Activated CD4-positive, CD25-positive, alpha-beta regulatory T cell treated with anti-CD3 and anti-CD28 coated beads, Interleukin-2, amount 50 U/mL, for 16 hours (primary cell): ENCODE data around the gene GJA10.
A peak's percentile ranks its signal among the peaks of the same experiment; 100 is the strongest.

Experiments used
- DNase-seq: peaks from one replicate; pipeline ENCODE4 v3.0.0-alpha.2; 2020; ENCODE audit warnings: low read depth, low spot score

The GJA10 gene

DNA sequence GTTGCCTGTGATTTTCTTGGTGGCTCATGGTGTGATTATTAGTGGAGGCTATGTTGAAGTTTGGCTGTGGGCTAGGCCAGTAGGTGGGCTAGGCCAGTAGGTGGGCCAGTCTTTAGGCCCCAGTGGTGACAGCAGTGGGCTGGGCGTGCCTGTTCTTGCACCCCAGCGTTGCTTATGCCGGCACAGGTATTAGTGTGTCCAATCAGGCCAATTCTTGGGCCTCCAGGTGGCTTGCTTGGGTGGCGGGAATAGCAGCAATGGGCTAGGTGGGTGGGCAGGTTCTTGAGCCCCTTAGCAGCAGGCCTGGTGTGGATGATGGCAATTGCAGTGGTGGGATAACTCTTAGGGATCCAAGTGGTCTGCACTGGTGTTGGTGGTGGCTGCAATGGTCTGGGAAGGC, 22.9 kb downstream of the GJA10 start:
- DNase-seq: no peak

DNA sequence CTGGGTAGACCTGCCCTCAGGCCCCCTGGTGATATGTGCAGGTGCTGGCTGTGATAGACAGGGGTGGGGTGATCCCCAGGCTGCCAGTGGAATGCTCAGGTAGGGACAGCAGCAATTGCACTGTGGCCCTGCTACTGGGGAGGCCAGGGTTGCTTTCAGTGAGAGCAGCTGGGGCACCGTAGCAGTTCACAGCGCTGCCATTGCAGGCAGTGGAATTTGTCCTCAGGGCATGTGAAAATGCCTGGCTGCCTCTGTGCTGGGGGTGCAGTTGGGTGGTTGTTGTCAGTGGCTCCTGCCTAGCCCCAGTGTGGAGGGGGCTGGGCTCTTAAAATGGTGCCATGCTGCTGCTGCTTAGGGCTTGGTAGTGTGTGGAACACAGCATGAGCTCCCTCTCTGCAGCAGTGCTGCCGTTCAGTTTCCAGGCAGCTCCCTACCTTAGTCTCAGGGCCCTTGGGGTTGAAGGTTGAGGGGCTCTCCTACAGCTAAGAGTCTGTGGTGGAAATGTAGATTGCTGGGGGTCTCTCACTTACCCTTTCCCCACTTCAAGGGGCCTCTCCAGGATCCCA, 23.6 kb downstream of the GJA10 start:
- no peak for DNase-seq

DNA sequence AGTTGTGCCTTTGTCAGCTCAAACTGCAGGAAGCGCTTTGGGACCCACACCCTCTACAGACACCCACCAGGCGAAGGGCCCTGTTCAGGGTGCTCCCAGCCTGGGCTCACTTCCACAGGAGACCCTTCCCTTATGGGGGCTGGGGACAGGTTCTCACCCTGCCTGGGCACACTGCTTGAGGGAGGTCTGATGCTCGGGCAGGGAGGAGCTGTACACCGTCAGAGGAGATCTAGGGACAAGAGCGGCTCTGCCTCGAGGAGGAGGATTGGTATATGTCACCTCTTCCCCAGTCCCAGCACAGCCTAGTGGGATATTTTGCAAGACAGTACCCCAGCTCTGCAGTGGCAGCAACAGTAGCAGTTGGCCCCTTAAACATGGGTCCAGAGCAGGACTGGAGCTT, 26.9 kb downstream of the GJA10 start:
- DNase-seq: no peak

DNA sequence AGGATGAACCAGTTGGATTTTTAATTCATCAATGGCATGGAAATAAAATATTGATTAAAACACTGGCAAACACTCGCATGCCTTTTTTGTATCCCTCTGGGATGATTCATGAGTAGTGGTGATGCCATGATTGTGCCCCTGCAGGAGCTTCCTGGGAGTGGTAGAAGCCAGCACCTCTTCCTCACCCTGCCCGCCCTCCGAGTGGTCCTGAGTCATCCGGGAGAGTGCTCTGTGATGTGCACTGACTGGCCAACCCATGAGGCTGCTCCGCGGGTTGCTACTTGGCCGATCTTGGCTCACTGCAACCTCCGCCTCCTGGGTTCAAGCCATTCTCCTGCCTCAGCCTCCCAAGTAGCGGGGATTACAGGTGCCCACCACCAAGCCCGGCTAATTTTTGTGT, 27.4 kb downstream of the GJA10 start:
- DNase-seq: no peak

DNA sequence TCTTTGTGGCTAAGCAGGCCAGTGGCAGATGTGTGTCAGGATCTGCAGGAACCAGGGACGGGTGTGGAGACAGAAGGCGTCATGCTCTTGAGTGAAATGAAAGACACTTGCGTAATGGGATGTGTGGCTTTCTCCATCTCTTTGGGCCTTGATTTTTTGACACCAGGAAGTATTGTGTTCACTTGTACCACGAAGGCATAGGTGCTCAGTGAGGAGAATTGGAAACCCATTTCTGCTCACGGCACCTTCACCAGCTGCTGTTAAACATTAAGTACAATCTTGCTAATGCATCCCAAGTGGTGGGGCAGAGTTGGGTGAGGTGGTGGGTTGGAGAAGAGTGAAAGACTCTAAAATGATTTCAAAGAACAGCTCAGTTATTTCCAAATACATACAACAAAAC, 30.0 kb downstream of the GJA10 start:
- no peak for DNase-seq

DNA sequence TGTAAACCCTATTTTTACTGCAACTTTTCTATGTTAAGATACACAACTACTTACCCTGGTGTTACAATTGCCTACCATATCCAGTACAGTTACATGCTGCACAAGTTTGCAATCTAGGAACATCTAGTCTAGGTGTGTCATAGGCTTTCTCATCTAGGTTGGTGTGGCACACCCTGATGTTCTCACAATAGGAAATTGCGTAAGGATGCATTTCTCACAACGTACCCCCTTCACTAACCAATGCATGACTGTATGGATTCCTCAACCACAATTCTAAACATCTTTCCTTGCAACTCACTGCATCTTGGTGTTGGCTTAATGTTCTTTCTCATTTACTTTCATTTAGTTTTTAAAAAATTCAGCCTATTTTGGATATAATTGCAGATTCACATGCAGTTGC, 31.6 kb downstream of the GJA10 start:
- DNase-seq: no peak

DNA sequence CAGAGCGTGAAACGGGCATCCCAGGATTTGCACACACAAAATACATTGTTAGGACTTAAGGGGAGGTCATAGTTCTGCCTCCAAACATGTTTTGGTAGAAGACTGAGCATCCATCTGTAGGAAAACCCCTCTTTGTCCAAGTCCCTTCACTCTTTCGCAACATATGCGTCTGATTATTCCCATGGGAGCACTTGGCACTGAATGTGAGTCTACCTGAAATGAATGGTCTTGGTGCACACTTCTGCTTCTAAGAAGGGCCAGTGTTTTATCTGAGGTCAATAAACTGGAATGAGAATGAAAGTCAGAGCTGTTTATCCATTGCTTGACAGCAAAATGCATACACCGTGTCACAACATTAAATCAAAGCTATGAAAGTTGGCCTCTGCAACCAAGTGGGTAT, 33.0 kb downstream of the GJA10 start:
- no peak for DNase-seq

DNA sequence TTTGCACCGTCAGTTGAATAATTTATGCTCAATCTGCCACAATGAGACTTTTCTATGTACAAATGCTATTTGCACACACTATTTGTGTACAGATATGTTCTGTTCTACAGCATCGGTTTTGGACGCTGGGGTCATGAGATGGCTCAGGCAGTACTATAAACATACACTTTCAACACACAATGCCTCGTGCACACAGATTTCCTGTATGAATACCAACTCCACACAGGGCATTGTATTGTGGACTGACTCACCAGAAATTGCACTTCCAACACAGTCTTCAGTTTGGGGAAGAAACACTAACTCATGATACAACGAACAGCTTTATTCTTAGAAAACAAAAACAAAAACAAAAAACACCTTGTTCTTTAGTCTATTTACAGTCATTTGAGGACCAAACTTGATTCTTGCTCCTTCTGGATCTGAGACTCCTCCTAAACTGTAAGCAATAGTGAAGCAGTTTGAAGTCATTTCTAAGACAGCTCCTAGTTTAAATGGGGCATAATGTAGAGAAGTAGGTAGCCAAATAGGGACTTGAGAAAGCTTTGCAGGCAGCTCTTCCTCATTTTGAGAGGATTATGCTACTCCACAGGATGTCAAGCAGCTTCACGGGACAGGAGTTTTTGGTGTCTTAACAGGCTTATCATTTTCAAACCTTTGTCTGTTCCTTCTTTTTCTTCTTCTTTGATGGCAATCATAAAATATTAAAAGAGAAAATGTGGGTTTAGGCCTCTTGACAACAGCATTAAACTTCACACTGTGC, 33.7 kb downstream of the GJA10 start:
- DNase-seq: no peak

DNA sequence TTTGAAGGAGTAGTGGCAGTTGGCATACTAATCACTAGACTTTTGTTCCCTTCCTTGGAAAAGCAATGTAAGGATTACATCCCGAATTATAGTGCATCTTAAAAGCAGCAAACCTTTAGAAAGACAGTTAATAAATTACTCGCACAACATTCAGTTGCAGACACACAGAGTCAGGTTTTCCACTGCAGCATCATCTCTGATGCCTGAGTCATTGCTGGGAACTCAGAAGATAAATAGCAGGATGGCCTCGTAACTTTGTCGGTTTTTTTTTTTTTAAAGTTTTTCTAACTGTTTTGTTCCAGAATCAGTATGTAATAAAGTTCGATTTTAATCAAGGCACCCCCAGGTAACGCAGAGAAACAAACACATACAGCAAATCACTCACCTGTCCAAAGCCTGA, 34.3 kb downstream of the GJA10 start:
- DNase-seq: no peak

DNA sequence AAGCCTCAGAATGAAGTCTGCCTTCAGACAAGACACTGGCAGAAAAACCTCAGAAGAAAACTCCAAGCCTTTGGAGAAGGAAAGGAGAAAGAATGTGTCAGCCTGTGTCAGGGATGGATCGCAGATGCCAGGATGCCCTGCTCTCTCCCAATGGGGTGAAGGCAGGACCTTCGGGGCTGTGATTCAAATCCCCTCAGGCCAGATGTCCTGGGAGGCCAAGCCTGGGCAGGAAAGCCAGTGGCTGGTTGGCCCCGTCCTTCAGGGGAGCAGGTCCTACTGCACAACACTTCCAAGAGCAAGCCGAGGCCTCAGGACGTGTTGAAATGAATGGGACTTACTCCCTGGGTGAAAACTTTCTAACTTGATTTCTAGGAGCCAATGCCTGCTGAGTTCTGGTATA, 36.5 kb downstream of the GJA10 start:
- no peak for DNase-seq

DNA sequence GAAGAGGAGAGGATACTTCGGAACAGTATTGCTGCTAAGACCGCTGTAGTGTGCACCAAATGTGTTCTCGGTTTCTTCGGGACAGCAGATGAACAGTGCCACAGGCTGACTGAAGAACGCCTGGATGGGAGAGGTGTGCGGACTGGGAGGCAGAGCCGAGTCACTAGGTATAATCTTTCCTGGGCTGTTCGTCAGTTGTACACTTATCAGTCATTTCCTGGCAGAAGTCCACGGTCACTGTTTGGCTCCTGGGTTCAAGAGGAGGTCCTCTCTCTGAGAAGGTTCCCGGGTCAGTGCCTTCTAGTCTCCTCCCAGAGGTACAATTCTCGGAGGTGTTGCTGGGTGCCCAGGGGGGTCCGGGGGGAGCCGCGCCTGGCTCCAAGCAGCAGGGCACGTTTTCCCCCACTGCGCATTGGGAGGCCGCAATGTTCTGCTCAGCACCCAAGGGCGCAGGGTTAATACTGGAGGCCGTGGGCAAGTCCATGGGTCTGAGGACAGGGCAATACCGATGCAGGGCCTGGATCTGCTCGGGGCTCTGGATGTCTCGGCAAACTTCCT, 38.1 kb downstream of the GJA10 start:
- DNase-seq: no peak

DNA sequence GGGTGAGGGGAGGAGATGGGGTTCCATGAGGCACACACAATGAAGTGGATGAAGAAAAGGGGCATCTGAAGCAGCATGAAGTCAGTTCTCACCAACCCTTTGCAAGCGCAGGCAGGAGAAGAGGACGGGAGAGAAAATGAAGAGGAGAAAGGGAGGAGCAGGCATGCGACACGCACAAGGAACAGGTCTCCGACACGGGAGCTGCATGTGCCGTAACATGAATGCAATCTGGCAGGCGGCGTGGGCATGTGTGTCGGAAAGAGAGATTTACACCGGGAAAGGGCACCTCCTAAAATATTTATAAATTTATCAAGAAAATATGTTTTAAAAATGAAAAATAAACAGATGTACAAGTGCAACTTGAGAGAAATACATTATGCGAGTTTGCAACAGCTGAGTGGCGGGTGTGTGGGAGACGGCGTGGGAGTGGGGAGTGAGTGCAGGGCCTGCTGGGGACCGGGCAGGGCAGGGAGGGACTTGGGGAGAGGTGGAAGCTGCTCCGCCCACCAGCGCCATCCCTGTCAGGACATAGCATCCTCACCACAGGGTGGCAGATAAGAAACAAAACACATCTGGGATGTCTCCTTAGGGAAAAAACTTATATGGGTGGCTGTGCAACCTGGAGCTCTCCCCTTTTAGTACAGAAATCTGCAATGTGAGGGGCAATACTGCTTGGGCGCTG, 40.6 kb downstream of the GJA10 start:
- DNase-seq: no peak

DNA sequence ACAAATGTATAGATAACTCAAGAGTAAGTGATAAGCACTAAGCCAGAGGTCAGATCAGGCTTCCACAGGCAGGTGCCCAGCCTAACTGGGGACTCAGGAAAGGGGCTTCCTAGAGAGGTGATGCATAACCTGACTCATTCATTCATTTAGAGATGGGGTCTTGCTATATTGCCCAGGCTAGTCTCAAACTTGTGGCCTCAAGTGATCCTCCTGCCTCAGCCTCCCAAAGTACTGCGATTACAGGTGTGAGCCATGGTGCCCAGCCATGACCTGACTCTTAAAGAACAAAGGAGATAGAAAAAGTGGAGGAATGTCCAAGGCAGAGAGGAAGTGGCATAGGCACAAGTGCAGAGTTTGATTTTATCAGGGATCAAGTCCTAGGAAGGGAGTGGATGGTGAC, 41.9 kb downstream of the GJA10 start:
- DNase-seq: no peak

DNA sequence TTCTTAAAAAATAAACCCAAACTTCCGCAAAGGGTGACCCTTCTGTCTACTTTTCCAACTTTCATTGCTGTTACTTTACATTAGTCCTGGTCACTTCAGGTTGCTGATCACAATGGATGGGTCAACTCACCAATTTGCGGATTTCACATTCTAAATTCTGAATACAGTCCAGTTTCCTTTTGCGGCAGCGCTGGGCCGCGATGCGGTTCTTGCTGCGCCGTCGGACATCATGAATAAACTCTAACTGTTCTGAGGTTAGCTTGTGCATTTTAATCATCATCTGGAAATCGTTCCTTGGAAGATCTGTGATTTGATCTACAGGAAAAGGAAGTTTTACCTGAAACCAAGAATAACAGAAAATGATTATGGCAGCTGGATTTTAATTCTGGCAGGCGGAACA, 43.7 kb downstream of the GJA10 start:
- DNase-seq: no peak

DNA sequence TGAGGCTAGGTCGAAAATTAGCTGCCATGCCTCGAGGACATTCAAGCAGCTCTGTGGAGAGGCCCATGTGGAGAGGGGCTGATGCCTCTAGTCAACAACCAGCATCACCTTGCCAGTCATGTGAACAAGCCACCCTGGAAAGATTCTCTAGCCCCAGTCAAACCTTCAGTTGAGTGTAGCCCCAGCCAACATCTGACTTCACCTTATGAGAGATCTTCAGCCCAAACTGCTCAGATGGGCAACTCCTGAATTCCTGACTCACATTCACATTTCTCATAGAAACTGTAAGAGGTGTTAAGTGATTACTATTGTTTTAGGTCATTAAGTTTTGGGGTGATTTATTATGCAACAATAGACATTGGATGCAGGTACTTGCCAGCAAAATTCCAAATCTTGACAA, 44.9 kb downstream of the GJA10 start:
- no peak for DNase-seq

DNA sequence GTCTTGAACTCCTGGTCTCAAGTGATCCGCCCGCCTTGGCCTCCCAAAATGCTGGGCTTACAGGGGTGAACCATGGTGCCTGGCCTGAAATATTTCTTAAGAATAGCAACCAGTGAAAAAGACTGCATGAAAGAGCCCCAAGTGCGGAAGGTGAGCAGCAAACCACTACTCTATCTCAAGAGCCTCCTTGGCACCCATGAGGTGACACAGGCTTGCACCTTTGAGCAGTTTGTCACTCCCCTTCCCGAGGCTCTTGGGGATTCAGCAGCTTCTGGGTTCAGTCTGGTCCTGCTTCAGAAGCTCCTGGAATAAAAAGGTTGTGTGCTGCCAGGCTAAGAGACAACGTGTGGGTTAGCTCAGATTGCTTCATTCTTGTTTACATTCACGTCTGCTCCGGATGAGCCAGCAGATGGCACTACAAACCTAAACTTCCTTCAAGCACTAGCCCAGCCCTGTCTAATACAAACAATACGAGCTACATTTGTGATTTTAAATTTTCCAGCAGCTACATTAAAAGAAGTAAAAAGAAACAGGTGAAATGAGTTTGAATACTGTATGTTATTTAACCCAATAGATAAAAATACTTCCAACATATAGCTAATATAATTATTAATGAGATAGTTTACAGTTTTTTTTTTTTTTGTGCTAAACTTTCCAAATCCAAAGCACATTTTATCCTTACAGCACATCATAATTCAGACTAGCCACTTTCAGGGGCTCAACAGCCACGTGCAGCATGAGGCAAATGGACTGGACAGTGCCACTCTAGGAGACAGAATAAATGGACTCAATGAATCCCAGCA, 46.2 kb downstream of the GJA10 start:
- DNase-seq: peak; percentile 47

DNA sequence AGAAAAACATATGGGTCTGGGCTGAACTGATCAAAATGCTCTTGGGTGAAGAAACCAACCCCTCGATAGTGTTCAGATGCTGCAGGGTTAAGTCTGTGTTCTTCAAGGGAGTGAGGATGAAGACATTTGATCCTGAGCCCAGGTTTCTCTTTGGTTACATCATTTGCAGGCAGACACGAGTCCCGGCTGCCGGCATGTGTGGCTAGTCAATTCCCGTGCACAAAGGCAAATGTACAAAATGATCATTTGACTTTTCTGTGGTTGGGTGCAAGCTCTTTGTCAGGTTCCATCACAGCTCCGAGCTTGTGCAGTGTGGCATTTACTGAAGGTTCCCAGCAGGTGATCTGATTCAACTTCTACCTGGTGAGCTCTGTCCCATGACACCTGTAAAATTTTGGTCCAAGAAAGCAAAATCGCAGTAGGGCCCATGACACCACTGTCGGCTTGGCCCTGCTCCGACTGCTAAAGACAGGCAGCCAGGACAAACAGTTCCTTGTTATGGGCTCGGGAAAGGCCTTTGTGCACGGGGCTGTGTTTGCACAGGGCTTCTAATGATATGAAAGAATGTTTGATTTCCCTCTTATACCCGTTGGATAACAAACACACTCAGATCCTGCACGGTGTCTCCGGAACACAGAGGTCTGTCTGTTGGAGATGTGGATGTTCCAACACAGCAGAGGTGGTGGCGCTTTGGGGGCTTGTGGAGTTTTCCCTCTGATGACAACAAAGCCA, 46.9 kb downstream of the GJA10 start:
- DNase-seq: no peak

DNA sequence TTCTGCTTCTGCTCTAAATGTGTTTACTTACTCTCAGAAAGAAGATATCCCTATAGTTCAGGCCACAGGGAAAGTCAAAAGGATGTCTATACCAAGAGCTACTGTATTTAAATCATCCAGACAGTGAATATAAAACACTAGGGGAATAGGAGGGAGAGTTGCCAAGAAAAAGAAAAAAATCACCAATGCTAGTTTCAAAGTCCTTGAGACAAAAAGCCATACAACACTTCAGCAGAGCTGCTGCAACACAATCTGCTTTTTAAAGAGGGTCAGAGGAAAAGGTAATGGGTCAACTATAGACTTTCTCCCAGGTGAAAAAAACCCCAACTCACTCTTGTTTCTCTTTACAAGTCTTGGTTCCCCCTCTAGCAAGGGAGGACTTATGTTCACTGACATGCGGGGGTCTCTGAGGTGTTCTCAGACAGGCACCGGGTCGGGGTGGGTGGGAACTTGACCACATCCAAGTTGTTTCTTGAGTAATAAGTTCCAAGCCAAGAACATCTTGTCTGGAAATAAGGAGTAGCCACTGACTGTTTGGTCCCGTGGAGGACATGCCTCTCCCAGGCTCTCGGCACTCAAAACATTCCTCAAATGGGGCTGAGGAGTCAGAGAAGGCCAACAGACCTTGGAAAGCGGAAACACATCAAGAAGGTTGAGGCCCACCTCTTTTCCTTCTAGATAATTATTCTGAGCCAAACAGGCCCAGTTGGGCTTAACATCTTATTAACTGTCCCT, 47.7 kb downstream of the GJA10 start:
- DNase-seq: no peak

DNA sequence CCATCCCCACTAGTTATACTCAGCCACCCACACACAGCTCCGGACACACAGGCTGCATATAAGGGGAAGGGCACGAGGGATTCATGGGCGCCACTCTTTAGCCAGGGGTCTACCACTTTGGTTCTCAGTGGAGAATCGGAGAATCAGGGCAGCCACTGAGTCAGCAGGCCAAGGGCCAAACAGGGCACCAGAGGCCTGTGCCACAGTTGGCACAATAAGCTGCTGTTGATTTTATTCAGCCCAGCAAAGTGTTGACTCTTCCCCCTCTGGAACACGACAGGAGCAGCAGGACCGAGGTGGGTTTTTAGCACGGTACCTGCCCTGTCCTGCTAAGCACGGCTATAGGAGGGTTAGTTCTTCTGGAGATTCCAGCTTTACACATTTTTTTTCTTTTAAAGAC, 48.3 kb downstream of the GJA10 start:
- no peak for DNase-seq

DNA sequence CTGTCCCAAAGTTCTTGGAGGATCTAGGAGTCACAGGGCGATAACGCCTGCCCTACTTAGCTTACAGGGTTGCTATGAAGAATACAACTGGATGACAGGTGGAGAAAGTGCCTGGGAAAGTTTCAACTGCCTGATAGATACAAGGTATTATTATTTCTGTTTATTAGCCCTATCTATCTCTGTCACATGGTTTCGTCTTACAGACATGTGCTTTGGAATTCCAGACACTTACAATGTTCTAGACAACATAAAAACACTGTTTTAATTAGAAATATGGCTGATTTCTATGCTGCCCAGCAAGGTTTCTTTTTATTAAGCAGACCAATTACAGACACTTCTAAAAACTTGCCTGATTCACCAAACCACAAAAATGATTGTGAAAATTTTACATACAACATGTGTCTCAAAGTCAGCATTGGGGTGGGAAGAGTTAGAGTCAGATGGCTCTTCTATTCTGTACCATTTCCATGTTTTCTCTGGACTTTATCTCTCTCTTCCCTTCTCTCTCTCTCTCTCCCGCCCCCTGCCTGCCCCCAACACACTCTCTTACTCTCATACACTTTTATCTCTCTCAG, 50.0 kb downstream of the GJA10 start:
- no peak for DNase-seq
